ENCODE measurements around the gene TRAK1.
"Not testable (repeated sequence)": the region's sequence is repeated elsewhere in the genome, so short reads cannot be mapped to it uniquely, and the experiment has no call there.

Gene TRAK1

DNA sequence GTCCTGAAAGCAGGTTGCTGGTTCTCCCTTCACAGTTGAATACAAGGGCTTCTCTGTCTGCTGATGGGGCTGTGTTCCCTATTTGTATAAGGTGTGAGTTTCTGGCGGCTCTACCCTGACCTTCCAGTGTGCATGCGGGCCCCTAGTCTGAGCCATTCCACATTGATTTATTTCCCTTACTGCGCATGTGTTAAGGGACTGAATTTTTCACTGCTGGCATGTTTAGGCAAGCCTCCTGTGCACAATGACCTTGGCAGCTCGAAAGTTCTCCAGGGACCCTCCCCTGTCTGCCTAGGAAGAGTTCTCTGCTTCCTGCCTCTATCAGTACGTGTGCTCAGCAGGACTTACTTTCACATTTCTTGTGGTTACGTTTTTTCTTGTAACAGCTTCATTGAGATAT lies 11.4 kb downstream of the TRAK1 start:
- FAIRE-seq (no peak), DNase-seq (ENCODE audit: insufficient read length) (no peak)
- TF ChIP-seq TAF1 (IDR thresholded peaks at IDR 0.05; ENCODE audit: borderline replicate concordance, low read depth, low read length): no peak
- no peak for TF ChIP-seq POLR2A (IDR thresholded peaks at IDR 0.05; ENCODE audit: low read depth, low read length)
- TF ChIP-seq POLR2AphosphoS5 (IDR thresholded peaks at IDR 0.05; ENCODE audit: low read depth, low read length): no peak

DNA sequence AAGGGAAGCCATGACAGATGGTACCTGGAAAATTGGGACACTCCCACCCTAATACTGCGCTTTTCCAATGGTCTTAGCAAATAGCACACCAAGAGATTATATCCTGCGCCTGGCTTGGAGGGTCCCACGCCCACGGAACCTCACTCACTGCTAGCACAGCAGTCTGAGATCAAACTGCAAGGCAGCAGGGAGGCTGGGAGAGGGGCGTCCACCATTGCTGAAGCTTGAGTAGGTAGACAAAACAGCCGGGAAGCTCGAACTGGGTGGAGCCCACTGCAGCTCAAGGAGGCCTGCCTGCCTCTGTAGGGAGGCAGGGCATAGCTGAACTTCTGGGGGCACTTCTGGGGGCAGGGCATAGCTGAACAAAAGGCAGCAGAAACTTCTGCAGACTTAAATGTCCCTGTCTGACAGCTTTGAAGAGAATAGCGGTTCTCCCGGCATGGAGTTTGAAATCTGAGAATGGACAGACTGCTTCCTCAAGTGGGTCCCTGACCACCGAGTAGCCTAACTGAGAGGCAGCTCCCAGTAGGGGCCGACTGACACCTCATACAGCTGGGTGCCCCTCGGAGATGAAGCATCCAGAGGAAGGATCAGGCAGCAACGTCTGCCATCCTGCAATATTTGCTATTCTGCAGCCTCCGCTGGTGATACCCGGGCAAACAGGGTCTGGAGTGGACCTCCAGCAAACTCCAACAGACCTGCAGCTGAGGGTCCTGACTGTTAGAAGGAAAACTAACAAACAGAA lies 12.9 kb downstream of the TRAK1 start:
- DNase-seq (ENCODE audit: insufficient read length); FAIRE-seq: not testable (repeated sequence)

DNA sequence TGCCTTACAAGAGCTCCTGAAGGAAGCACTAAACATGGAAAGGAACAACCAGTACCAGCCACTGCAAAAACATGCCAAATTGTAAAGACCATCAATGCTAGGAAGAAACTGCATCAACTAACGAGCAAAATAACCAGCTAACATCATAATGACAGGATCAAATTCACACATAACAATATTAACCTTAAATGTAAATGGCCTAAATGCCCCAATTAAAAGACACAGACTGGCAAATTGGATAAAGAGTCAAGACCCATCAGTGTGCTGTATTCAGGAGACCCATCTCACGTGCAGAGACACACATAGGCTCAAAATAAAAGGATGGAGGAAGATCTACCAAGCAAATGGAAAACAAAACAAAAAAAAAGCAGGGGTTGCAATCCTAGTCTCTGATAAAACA lies 14.8 kb downstream of the TRAK1 start:
- not testable (repeated sequence) for FAIRE-seq

DNA sequence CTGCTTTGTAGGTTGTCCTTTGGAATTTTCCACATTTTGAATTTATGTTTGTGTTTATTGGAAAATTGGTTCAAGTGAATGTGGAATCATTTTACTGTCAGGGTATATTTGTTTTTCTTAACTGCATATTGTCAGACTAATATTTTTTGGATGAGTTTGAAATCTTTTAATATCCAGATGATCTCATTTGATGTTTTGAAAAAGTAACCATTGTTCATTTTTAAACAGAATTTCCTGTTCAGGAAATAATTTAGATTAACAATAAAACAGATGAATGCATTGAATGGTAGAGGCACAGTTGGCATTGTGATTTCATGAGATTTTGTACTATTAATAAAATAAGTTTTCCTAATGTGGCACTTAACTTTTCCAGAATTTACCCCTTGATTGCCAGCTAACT lies 15.5 kb downstream of the TRAK1 start:
- TF ChIP-seq TAF1 (IDR thresholded peaks at IDR 0.05; ENCODE audit: borderline replicate concordance, low read depth, low read length): no peak
- no peak for TF ChIP-seq POLR2A (IDR thresholded peaks at IDR 0.05; ENCODE audit: low read depth, low read length)
- TF ChIP-seq POLR2AphosphoS5 (IDR thresholded peaks at IDR 0.05; ENCODE audit: low read depth, low read length): no peak
- FAIRE-seq (no peak), DNase-seq (ENCODE audit: insufficient read length) (no peak)

More for the DNA sequence above, 14.8 kb downstream of the TRAK1 start:
- not testable (repeated sequence) for DNase-seq (ENCODE audit: insufficient read length)

- TF ChIP-seq POLR2A (IDR thresholded peaks at IDR 0.05; ENCODE audit: low read depth, low read length) (no peak), POLR2AphosphoS5 (IDR thresholded peaks at IDR 0.05; ENCODE audit: low read depth, low read length) (no peak), TAF1 (IDR thresholded peaks at IDR 0.05; ENCODE audit: borderline replicate concordance, low read depth, low read length) (no peak)
- FAIRE-seq: no peak
- DNase-seq (ENCODE audit: insufficient read length): no peak
These were observed 19.5 kb downstream of the TRAK1 start for GRCh38 chr3:42110631-42111030.

DNA sequence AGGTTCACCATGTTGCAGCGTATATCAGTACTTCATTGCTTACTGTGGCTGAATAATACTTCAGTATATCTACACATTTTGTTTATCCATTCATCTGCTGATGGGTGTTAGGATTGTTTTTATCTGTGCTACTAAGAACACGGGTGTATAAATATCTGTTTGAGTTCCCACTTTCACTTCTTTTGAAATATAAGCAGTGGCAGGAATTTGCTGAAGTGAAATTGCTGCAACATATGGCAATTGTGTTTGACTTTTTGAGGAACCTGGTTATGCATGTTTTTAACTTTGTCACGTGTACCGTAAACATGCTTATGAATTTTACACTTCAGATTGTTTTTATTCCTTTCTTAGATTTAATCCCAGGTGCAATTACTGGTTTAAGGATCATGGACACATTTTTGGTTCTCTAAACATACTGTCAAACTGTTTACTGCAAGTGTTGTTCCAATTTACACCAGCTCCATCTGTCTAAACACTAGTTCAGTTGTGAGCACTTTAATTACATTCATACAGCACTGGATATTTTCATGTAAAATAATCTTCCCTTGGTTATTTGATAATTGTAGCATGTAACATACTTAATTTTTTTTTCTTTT lies 23.1 kb downstream of the TRAK1 start:
- FAIRE-seq: no peak
- no peak for TF ChIP-seq TAF1 (IDR thresholded peaks at IDR 0.05; ENCODE audit: borderline replicate concordance, low read depth, low read length)
- no peak for TF ChIP-seq POLR2A (IDR thresholded peaks at IDR 0.05; ENCODE audit: low read depth, low read length)
- no peak for TF ChIP-seq POLR2AphosphoS5 (IDR thresholded peaks at IDR 0.05; ENCODE audit: low read depth, low read length)
- no peak for DNase-seq (ENCODE audit: insufficient read length)

GRCh38 chr3:42115215-42115614 lies 24.1 kb downstream of the TRAK1 start:
- DNase-seq (ENCODE audit: insufficient read length): no peak
- TF ChIP-seq POLR2A (IDR thresholded peaks at IDR 0.05; ENCODE audit: low read depth, low read length) (no peak), POLR2AphosphoS5 (IDR thresholded peaks at IDR 0.05; ENCODE audit: low read depth, low read length) (no peak), TAF1 (IDR thresholded peaks at IDR 0.05; ENCODE audit: borderline replicate concordance, low read depth, low read length) (no peak)
- no peak for FAIRE-seq

DNA sequence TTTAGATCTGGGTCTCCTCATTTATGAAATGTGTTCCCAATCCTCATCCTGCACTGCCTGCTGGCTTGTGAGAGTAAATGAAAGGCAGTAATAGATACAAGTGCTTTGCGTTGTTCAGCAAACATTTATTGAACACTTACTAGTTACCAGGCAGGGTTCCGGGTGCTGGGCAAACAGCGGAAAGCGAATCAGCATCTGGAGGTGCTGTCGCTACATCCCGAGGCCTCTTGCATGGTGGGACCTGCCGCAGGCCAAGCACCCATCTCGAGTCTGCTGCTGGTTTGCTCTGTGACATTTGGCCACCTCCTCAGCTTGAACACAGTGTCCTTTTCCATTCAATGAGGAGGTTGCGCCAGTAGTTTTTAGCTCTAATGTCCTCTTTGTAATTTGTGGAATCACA lies 24.8 kb downstream of the TRAK1 start:
- no peak for TF ChIP-seq TAF1 (IDR thresholded peaks at IDR 0.05; ENCODE audit: borderline replicate concordance, low read depth, low read length)
- no peak for TF ChIP-seq POLR2AphosphoS5 (IDR thresholded peaks at IDR 0.05; ENCODE audit: low read depth, low read length)
- no peak for TF ChIP-seq POLR2A (IDR thresholded peaks at IDR 0.05; ENCODE audit: low read depth, low read length)
- DNase-seq (ENCODE audit: insufficient read length): no peak
- FAIRE-seq: no peak

GRCh38 chr3:42116466-42116865 lies 25.3 kb downstream of the TRAK1 start:
- DNase-seq (ENCODE audit: insufficient read length) (no peak), FAIRE-seq (no peak)
- TF ChIP-seq POLR2AphosphoS5 (IDR thresholded peaks at IDR 0.05; ENCODE audit: low read depth, low read length) (no peak), TAF1 (IDR thresholded peaks at IDR 0.05; ENCODE audit: borderline replicate concordance, low read depth, low read length) (no peak), POLR2A (IDR thresholded peaks at IDR 0.05; ENCODE audit: low read depth, low read length) (no peak)

DNA sequence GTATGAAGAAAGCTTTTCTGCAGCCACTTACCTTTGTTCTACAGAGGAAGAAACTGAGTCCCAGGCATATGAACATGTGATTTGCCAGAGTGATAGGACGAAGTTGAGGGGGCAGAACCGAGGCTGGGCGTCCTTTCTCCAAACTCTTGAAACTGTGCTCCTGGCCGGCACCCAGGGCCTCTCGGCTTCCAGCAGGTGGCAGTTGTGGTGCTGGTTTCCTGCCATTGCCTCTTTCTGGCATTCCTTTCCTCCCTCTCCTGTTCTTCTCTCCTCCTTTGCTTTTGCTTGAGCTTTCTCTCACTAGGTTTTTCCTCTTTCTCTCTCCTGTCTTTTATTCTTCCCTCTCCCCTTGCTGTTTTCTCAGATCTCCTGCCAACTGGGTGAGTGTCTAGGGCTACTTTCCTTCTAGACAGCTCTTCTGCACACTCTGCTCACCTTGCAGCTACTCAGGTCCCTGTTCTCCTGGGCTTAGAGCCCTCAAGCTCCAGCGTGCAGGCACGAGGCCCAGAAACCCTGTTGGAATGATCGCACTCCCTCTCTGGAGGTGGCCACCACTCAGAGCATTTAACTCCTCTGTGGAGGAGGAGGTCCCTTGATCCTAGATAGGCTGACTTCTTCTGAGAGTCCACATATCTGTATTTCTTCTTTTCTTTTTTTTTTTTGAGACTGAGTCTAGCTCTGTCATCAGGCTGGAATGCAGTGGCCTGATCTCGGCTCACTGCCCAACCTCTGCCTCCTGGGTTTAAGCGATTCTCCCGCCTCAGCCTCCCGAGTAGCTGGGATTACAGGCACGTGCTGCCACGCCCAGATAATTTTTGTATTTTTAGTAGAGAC lies 26.2 kb downstream of the TRAK1 start:
- DNase-seq (ENCODE audit: insufficient read length) (no peak), FAIRE-seq (no peak)
- TF ChIP-seq POLR2AphosphoS5 (IDR thresholded peaks at IDR 0.05; ENCODE audit: low read depth, low read length): no peak
- TF ChIP-seq TAF1 (IDR thresholded peaks at IDR 0.05; ENCODE audit: borderline replicate concordance, low read depth, low read length): no peak
- TF ChIP-seq POLR2A (IDR thresholded peaks at IDR 0.05; ENCODE audit: low read depth, low read length): no peak

GRCh38 chr3:42118762-42119361 lies 27.7 kb downstream of the TRAK1 start:
- peak; percentile 89 for FAIRE-seq
- DNase-seq (ENCODE audit: insufficient read length): peak; percentile 56
- TF ChIP-seq TAF1 (IDR thresholded peaks at IDR 0.05; ENCODE audit: borderline replicate concordance, low read depth, low read length) (no peak), POLR2AphosphoS5 (IDR thresholded peaks at IDR 0.05; ENCODE audit: low read depth, low read length) (no peak), POLR2A (IDR thresholded peaks at IDR 0.05; ENCODE audit: low read depth, low read length) (no peak)
